ENCODE measurements around the gene TSPAN14.

DNA sequence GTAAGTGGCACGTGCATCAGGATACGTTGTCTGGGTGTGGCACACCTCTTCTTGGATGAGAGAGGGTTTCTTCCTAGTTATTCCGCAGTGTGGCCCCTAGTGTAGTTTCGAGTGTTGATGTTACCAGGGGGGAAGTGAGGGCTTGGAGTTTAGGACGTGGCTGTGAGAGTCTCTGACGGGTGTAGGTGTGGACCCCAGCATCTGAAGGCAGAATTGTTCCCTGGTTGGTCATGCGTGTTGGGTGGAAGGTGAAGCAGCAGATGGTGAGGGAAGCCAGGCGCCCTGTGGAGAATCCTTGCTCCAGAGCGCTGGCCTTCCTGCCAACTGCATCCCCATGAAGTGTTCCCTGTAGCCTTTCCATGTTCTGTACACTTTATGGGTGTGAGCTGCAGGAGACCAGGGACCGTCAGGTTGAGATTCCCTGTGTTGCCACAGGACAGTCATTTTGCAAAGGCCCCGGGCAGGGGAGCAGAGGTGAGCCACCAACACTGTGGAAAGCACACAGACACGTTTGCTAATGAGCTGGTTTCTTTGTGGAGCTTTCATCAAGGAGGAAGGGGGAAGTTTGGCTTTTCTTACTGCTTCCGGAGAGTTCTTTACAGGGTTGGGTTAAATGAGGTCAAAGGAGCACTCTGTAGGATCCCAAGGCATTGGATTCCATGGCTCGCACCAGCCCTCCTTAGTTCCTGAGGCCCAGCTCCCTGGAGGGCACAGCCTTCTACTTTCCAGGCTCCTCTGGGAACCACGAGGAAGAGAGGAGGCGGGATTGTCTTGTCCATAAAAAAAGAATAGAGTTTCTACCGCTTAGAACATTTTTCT, 32.0 kb downstream of the TSPAN14 start:
- TF ChIP-seq, protein P1, sequence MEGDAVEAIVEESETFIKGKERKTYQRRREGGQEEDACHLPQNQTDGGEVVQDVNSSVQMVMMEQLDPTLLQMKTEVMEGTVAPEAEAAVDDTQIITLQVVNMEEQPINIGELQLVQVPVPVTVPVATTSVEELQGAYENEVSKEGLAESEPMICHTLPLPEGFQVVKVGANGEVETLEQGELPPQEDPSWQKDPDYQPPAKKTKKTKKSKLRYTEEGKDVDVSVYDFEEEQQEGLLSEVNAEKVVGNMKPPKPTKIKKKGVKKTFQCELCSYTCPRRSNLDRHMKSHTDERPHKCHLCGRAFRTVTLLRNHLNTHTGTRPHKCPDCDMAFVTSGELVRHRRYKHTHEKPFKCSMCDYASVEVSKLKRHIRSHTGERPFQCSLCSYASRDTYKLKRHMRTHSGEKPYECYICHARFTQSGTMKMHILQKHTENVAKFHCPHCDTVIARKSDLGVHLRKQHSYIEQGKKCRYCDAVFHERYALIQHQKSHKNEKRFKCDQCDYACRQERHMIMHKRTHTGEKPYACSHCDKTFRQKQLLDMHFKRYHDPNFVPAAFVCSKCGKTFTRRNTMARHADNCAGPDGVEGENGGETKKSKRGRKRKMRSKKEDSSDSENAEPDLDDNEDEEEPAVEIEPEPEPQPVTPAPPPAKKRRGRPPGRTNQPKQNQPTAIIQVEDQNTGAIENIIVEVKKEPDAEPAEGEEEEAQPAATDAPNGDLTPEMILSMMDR (IDR thresholded peaks at IDR 0.05): no peak
- no peak for TF ChIP-seq POLR2A (IDR thresholded peaks at IDR 0.05)

Measured in adrenal gland (tissue), 5 donors.